DMS 273 (cell line): Measurements from ENCODE around the gene TRIM71.

Source experiments
- DNase-seq: peaks from one replicate; lab custom pipeline; 2025; ENCODE audit not compliant: unreplicated experiment; lab: John Stamatoyannopoulos, UW

TRIM71 gene

DNA sequence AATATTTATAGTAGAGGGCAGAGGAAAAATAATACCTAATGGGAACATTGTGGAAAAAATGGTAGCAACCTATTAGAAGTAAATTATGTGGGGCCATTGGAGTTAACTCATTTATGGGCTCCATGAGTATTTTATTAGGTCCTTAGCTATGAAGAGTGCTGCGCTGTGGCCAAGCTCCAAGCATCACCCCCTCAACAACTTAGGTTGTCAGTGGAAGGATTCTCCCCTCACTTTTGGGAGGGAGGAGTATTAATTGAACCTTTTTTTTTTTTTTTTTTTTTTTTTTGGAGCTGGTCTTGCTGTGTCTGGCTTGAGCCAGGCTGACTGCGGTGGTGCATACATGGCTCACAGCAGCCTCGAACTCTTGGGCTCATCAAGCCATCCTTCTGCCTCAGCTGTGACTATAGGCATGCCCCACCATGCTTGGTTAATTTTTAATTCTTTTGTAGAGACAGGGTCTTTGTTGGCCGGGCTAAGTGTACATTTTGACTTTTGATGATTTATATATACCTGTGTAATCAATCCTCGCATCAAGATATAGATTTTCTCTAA is 45.2 kb downstream of the TRIM71 start:
- DNase-seq: no peak

- no peak for DNase-seq
These were observed 47.6 kb downstream of the TRIM71 start for GRCh38 chr3:32865383-32865782.

DNA sequence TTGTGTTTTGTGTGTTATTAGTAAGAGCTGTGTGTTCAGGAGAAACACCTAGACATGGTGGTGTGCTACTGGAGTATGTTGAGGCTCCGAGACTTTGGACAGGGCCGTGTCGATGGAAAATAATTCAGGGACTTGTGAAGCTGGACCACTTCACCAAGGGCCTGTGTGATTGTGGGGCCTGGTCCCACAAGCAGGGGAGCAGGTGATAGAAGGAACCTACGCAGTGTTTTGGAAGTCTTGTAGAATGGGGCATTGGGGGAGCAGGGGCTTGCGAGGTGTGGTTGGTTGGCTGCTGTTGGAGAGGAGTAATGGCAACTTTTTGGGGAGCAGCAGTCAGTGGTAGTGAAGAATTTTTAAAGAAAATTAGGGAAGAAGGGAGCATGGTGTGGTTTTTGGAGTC is 48.7 kb downstream of the TRIM71 start:
- DNase-seq: no peak

DNA sequence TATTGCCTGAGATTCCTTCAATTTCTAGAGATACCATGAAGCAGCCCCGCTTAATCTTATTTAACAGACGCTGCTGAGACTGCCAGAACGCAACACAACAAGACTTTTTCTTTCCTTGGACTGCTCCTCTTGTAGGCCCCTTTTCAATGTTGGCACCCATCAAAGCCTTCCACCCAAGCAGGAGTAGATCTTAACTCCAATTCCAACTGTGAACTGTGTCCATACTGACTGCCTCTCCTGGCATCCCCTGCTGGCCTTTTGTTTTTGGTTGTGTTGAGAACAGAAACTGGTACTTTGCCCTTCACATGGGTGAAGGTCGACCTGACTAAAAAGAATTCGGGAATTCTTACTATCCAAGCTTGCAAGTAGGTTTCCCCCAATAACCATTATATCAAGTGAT is 50.2 kb downstream of the TRIM71 start:
- no peak for DNase-seq

DNA sequence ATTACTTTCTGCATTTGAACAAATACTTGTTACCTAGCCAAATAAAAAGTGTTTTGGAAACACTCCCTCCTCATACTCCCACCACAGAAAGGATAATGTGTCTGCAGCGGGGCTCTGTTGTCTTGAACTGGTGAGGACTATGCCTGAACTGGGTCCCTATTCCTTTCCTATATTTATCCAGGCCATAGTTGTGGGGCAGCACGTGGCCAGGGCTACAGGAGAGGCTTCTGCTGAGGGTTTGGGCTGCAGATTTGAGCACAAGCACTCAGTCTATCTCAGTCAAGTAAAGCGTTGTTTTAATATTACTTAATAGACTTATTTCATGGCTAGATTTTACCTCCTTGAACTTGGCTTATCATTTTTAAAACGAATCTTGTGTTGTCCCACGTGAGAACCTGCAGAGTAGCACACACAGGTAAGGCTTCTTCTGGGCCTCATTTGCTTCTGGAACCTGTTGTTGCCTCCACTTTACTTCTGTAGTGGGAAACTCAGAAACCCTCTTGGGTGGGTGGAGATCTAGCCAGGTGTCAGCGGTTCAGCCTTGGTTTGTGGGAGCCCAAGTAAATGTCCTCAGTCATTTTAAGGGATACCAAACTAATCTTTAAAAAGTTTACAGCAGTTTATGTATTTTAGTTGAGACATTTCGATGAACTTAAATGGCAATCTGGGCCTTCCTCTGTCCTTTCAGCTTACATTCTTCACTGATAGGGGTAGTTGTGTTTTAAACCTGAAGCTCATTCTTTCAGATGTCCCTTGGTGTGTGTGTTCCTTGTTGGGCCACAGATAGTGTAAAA is 51.1 kb downstream of the TRIM71 start:
- no peak for DNase-seq

GRCh38 chr3:32869513-32870047 is 51.8 kb downstream of the TRIM71 start:
- no peak for DNase-seq

DNA sequence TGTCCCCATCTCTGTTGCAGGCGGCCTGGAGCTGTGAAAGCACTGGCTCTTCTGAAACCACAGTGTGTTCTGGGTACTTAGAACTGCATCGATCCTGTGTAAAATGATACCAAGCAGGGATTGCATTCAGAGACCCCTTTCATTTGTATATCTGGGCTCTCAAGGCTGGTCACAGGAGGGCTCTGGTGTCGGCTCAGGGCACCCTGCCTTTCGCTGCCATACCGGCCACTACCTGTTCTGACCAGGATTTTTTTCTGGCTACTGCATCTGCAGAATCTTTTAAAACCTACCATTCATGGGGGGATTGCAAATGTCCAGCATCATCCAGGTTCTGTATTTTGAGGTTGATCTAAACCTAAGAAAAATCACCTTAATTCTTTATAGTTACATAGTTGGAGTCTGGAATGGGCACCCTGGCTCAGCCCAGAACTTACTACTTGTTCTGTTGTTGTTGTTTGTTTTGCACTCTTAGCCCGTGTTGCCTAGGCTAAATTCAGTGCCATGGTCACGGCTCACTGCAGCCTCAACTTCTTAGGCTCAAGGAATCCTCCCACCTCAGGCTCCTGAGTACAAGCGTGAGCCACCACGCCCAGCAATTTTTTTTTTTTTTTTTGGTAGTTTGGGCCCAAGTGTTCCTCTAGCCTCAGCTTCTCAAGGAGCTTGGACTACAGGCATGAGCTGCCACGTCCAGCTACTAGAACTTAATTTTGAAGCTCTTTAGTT is 52.7 kb downstream of the TRIM71 start:
- no peak for DNase-seq

GRCh38 chr3:32871273-32871672 is 53.5 kb downstream of the TRIM71 start:
- no peak for DNase-seq

DNA sequence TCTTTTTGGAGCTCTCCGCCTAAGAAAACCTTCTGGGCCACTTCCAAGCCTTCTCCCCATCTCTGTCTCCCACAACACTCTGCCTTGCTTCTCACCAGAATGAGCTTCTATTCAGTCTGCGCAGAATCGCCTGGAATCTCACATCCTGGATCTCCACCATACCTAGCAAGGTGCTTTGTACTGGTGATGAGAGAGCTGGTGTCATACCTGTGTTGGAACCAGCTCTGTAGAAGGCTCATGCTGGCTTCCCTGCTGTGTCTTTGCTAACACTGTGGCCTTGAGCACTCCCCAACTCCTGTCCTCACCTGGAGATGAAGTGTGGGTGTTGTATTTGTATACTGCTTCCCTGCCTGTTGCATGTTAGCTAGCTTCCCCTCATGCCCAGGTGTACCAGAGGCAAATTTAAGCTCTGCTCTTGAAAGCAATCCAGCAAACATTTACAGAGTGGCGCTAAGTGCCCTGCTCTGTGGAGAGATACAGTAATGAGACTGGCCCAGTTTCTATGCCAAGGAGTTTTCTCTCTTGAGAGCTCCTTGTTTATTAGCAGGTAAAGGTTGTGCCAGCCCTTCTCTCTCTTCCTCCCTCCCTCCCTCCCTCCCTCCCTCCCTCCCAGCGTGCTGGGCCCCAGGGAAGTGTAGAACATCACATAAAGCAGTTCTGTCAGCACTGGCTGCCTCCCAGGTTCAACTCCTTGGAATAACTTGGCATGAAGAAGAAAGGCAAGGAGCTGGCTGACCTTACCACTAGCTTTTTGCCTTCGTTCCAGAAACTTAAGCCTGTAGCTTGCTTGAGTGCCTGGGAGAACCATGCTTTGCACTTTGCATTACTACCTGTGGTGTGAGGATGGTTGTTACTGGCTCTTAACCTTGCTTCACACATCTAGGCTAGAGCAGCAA is 54.9 kb downstream of the TRIM71 start:
- DNase-seq: no peak

DNA sequence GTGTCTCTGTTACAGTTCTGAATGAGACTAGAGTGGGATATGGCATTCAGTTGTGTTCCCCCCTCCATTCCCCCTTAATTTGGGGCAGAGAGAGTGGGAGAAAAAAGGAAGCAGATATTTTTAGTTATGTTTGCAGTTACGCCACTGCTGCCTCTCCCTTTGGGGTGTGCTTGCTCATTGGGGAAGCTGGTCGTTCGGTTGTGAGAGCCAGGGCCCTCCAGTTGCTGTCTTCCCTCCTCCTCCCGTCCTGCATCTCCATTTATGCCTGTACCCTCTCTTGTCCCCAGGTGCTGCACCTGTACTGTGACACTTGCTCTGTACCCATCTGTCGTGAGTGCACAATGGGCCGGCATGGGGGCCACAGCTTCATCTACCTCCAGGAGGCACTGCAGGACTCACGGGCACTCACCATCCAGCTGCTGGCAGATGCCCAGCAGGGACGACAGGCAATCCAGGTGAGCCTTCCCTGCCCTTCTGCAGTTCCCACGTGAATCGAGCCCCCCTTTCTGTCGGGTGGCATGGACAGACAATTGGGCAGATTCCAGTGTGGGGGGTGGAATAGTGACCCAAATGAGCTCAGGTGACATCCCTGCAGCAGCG is 55.8 kb downstream of the TRIM71 start:
- no peak for DNase-seq

DNA sequence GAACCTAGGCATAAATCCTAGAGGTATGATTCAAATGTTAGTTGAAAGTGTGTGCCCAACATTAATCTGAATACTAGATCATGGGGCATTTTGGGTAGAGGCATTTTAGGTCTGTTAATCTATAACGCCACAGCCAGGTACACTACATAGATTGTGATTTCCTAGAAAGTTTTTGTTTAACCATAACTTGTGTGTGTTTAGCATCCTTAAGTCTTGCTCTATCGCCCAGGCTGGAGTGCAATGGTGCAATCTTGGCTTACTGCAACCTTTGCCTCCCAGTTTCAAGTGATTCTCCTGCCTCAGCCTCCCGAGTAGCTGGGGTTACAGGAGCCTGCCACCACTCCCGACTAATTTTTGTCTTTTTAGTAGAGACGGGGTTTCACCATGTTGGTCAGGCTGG is 59.1 kb downstream of the TRIM71 start:
- DNase-seq: no peak

- no peak for DNase-seq
These were observed 59.8 kb downstream of the TRIM71 start for GRCh38 chr3:32877598-32877997.

DNA sequence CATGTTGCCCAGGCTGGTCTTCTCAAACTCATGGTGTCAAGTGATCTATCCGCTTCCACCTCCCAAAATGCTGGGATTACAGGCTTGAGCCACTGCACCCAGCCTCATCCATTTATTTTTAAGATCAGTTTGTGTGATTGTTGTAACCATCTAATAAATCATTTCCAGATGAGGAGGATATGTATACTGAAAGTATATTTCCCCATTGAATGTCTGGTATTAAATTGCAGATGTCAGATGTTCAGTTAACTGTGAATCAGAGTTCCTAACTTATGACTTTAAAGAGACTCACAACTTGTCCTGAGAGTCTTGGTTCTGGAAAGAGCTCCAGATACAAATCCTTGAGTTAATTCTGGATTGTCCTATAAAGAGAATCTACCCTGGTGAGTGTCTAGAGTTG is 62.4 kb downstream of the TRIM71 start:
- DNase-seq: no peak

DNA sequence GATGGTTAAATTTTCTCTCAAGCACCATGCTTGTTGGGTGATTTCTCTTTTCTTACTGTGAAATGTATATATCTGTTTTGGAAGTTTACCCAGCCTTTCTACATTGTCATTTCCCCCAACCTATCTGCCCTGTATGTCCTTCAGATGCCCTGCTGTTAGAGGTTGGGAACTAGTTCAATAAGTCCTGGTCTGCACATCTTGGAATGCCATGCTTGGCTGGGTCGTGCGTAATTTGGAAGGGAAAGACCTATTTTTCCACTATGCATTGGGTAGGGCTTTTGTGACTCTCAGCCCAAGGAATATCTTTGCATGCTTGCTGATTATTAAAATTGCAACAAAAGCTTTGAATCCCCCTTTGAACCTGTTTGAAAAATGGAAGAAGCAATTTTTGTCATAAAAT is 63.8 kb downstream of the TRIM71 start:
- DNase-seq: no peak

DNA sequence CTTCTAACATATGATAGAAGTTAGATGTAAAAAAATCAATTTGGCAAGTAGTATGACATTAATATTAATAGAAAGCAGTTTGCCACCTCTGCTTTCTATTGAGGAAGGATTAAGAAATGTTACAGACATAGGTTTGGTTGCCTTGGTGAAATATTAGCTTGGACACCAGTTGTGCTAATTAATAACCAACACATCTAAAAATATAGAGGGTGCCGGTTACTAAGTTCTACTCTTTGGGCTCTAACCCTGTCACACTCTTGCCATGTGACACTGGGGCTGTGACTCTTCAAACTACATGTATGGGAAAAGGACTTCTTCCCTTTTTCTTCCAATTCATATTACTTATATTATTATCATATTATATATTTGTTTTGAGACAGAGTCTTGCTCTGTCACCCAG is 64.4 kb downstream of the TRIM71 start:
- DNase-seq: no peak

DNA sequence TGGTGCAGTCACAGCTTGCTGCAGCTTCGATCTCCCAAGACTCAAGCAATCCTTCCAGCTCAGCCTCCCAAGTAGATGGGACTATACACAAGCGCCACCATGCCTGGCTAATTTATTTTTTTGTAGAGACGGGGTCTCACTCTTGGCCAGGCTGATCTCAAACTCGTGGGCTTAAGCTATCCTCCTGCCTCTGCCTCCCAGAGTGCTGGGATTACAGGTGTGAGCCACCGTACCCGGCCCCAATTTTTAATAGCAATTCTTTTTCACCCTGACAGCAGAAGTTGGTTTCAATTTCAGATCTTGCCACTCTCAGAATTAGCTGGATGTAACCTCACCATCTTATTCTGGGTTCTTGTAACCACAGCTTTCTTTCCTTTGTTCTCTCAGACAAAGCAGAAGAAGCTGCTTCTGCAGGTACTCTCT is 64.8 kb downstream of the TRIM71 start:
- DNase-seq: no peak

DNA sequence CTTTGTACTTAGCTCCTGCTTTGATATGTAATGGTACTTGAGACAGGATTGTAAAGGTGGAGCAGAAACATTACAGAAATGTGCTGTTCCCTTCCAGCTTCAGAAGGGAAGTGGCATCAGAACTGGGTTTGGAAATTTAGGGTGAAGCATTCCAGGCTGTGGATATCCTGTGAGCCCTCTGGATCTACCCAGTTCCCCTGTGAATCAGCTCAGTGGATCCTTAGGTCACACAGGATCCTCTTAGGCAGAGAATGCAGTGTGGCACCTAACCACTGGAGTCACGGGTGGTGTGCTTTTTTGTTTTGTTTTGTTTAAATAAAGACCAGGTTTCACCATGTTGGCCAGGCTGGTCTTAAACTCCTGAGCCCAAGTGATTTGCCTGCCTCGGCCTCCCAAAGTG is 66.0 kb downstream of the TRIM71 start:
- no peak for DNase-seq

- DNase-seq: no peak
These were observed 66.8 kb downstream of the TRIM71 start for GRCh38 chr3:32884591-32884990.

- no peak for DNase-seq
These were observed 67.6 kb downstream of the TRIM71 start for GRCh38 chr3:32885283-32885901.

DNA sequence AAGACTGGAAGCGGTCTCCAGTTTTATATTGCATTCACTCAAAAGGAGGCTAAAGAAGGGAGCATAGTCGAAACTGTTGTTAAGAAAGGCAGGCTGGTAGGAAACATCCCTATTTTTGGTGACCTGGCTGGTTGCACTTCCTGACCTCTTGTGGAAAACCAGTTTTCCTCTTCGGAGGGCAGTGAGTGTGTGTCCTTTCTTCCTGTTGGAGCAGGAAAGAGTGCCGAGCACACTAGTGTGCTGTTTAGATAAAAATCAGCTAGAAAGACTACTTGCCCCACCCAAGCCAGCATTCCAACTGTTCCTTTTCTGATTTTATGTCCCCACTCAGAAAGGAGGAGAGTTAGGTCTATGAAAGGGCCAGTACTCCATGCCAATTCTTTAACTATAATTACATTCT is 68.5 kb downstream of the TRIM71 start:
- no peak for DNase-seq
